Measurements from ENCODE around the gene TTBK2. TPM values are rescaled to one million over a fixed set of nuclear protein-coding genes. Genes with fewer than 3 reads are reported as not detected.

TTBK2 gene
- total RNA-seq, 2 experiments from 2014 or later: 17.2 to 17.7 TPM

DNA sequence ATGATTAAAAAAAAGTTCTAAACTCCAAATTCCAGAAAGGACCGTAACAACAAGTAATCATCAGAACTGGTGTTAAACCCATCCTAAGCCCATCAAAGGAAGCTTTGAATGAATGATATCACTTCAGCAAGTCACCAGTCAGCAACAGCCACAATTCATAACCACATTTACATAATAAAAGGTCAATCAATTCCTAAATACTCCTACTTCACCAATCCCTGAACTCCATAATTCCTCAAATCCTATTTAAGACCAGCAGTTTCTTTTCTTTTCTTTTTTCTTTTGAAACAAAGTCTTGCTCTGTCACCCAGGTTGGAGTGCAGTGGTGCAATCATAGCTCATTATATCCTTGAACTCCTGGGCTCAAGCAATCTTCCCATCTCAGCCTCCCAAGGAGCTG is 40.5 kb downstream of the TTBK2 start:
- H3K9me3 Mint-ChIP-seq: peaks cover 1% of the 10 kb centered on the region
- no peaks in the 10 kb centered on the region for H3K27me3 Mint-ChIP-seq
- POLR2A ChIA-PET: no interaction called here
- no peak overlapping the region for H3K27ac Mint-ChIP-seq
- DNase-seq (no peak), ATAC-seq (ENCODE audit: low read depth) (no peak)
- no peak overlapping the region for H3K4me3 Mint-ChIP-seq
- peaks cover 2% of the 10 kb centered on the region for H3K4me1 Mint-ChIP-seq
- peaks cover 4% of the 10 kb centered on the region for H3K36me3 Mint-ChIP-seq

DNA sequence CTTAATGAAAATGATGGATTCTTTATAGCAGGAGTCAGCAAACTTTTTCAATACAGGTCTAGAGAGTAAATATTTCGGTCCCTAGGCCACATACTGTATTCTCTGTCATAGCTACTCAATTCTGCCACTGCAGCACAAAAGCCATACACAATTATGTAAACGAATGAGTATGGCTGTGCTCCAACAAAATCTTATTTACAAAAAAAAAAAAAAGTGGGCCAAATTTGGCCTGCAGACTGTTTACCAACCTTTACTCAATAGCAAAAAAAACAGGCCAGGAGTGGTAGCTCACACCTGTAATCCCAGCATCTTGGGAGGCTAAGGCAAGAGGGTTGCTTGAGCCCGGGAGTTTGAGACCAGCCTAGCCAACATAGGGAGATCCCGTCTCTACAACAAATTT is 41.1 kb downstream of the TTBK2 start:
- peaks cover 1% of the 10 kb centered on the region for H3K9me3 Mint-ChIP-seq
- DNase-seq (no peak), ATAC-seq (ENCODE audit: low read depth) (no peak)
- POLR2A ChIA-PET: no interaction called here
- no peak overlapping the region for H3K4me3 Mint-ChIP-seq
- peaks cover 2% of the 10 kb centered on the region for H3K4me1 Mint-ChIP-seq
- peaks cover 4% of the 10 kb centered on the region for H3K36me3 Mint-ChIP-seq
- H3K27ac Mint-ChIP-seq: no peak overlapping the region
- no peaks in the 10 kb centered on the region for H3K27me3 Mint-ChIP-seq

DNA sequence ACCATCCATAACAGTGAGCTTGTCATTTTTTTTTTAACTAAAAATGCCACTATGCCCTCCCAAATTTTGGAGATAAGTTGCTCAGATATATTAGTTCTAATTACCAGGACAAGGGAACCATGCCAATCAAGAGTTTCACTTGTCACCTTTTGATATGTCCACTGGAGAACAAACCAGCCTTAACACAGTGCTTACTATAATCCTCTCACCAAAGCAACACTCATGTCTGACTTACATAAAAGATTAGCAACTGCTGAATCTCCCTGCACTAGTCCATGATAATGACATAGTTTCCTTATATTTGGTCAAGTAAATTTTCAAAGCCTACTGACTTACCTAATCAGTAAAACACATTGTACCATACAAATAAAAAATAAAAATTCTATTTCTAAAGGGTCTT is 44.4 kb downstream of the TTBK2 start:
- Mint-ChIP-seq H3K9me3 (no peaks in the 10 kb centered on the region), H3K4me3 (no peak overlapping the region), H3K27me3 (no peaks in the 10 kb centered on the region), H3K27ac (no peak overlapping the region), H3K4me1 (peaks cover 2% of the 10 kb centered on the region), H3K36me3 (peaks cover 4% of the 10 kb centered on the region)
- ATAC-seq (ENCODE audit: low read depth) (no peak), DNase-seq (no peak)
- POLR2A ChIA-PET: no interaction called here

DNA sequence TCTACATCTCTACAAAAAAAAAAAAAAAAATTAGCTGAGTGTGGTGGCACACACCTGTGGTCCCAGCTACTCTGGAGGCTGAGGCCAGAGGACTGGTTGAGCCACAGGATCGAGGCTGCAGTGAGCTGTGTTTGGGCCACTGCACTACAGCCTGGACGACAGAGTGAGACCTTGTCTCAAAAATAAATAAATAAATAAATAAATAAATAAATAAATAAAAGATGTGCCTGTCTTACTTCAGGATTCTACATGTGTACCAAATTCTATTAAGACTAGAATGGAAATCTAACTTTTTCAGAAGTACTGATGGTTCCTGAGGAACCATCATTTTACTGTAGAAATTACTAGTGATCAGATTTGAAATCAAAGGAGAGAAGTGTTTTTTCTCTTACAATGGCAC is 51.9 kb downstream of the TTBK2 start:
- no peak overlapping the region for H3K27ac Mint-ChIP-seq
- H3K36me3 Mint-ChIP-seq: peaks cover 3% of the 10 kb centered on the region
- no peak for ATAC-seq (ENCODE audit: low read depth)
- DNase-seq: no peak
- H3K27me3 Mint-ChIP-seq: no peaks in the 10 kb centered on the region
- H3K4me3 Mint-ChIP-seq: no peak overlapping the region
- POLR2A ChIA-PET: no interaction called here
- H3K4me1 Mint-ChIP-seq: no peaks in the 10 kb centered on the region
- H3K9me3 Mint-ChIP-seq: no peaks in the 10 kb centered on the region

DNA sequence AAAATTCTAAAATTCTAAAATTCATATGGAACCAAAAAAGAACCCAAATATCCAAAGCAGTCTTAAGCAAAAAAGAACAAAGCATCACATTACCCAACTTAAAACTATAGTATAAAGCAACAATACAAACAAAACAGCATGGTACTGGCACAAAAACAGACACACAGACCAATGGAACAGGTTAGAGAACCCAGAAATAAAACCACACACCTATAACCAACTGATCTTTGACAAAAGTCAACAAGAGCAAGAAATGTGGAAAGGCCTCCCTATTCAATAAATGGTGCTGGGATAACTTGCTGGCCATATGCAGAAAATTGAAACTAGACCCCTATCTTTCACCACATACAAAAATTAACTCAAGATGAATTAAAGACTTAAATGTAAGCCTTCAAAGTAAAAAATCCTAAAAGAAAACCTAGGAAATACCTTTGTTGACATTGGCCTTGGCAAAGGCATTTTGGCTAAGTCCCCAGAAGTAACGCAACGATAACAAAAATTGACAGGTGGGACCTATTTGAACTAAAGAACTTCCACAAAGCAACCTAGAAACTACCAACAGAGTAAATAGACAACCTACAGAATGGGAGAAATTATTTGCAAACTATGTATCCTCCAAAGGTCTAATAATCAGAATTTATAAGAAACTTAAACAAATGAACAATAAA is 56.9 kb downstream of the TTBK2 start:
- H3K27ac Mint-ChIP-seq: no peak overlapping the region
- POLR2A ChIA-PET: no interaction called here
- peaks cover 12% of the 10 kb centered on the region for H3K36me3 Mint-ChIP-seq

GRCh38 chr15:42858999-42859789 is 61.4 kb downstream of the TTBK2 start:
- H3K4me3 Mint-ChIP-seq: no peak overlapping the region
- no peak for DNase-seq
- POLR2A ChIA-PET: no interaction called here

More for the DNA sequence above, 56.9 kb downstream of the TTBK2 start:
- Mint-ChIP-seq H3K4me1 (no peaks in the 10 kb centered on the region), H3K27me3 (no peaks in the 10 kb centered on the region), H3K9me3 (no peaks in the 10 kb centered on the region), H3K4me3 (no peak overlapping the region)
- ATAC-seq (ENCODE audit: low read depth): no peak
- no peak for DNase-seq

DNA sequence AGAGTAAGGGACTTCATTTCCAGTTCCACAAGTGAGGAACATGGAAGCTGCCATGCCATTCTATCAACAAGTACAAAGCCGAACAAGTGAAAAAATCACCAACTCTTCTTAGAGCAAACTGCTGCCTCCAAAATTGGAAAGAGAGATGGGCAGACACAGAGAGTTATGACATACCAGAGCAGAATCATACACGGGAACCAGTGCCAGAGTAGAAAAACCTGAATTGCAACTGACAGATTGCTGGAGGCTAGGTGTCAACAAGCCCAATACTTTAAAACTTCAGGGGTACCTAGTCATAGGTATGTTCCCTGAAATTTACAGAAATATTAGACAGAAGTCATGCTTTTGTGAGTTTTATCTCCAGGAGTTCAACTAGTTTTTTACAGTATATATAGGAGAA is 62.0 kb downstream of the TTBK2 start:
- no peak for DNase-seq
- POLR2A ChIA-PET: no interaction called here
- Mint-ChIP-seq H3K36me3 (peaks cover 23% of the 10 kb centered on the region), H3K27ac (no peak overlapping the region), H3K27me3 (no peaks in the 10 kb centered on the region), H3K4me1 (no peaks in the 10 kb centered on the region), H3K4me3 (no peak overlapping the region), H3K9me3 (no peaks in the 10 kb centered on the region)
- no peak for ATAC-seq (ENCODE audit: low read depth)

More at GRCh38 chr15:42858999-42859789, 61.4 kb downstream of the TTBK2 start:
- peaks cover 23% of the 10 kb centered on the region for H3K36me3 Mint-ChIP-seq
- H3K9me3 Mint-ChIP-seq: no peaks in the 10 kb centered on the region
- no peak overlapping the region for H3K27ac Mint-ChIP-seq
- ATAC-seq (ENCODE audit: low read depth): no peak
- H3K4me1 Mint-ChIP-seq: no peaks in the 10 kb centered on the region
- H3K27me3 Mint-ChIP-seq: no peaks in the 10 kb centered on the region

GRCh38 chr15:42854576-42854975 is 66.0 kb downstream of the TTBK2 start:
- Mint-ChIP-seq H3K27ac (no peak overlapping the region), H3K27me3 (no peaks in the 10 kb centered on the region), H3K4me3 (no peak overlapping the region), H3K36me3 (peaks cover 13% of the 10 kb centered on the region), H3K4me1 (no peaks in the 10 kb centered on the region), H3K9me3 (no peaks in the 10 kb centered on the region)
- ATAC-seq (ENCODE audit: low read depth) (no peak), DNase-seq (no peak)
- POLR2A ChIA-PET: no interaction called here

DNA sequence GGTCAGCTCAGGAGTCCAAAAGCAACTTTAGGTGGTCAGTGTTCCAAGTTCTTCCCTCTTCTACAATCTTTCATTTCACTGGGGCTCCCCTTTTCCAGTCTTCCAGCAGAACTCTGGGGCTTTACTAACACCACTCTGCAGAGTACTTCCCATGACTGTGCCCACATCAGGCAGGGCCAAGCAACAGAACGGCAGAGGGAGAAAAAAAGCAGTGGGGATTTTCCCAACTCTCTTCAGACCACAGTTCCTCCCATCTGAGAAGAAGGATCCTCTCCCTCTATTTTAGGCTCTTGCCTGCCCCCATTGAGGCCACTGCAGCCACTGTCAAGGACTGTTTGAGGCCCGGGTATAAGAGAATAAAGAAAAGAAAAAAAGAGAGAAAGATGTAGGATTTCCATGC is 70.7 kb downstream of the TTBK2 start:
- no peak overlapping the region for H3K4me3 Mint-ChIP-seq
- ATAC-seq (ENCODE audit: low read depth): no peak
- no peaks in the 10 kb centered on the region for H3K9me3 Mint-ChIP-seq
- no peak for DNase-seq
- peaks cover 4% of the 10 kb centered on the region for H3K4me1 Mint-ChIP-seq
- POLR2A ChIA-PET: no interaction called here
- H3K27ac Mint-ChIP-seq: no peak overlapping the region
- no peaks in the 10 kb centered on the region for H3K36me3 Mint-ChIP-seq
- no peaks in the 10 kb centered on the region for H3K27me3 Mint-ChIP-seq

- peaks cover 4% of the 10 kb centered on the region for H3K4me1 Mint-ChIP-seq
- H3K9me3 Mint-ChIP-seq: no peaks in the 10 kb centered on the region
- no peak overlapping the region for H3K4me3 Mint-ChIP-seq
- ATAC-seq (ENCODE audit: low read depth) (no peak), DNase-seq (no peak)
- H3K36me3 Mint-ChIP-seq: no peaks in the 10 kb centered on the region
- no peaks in the 10 kb centered on the region for H3K27me3 Mint-ChIP-seq
- no peak overlapping the region for H3K27ac Mint-ChIP-seq
- POLR2A ChIA-PET: no interaction called here
Observed at GRCh38 chr15:42848846-42849245, 71.7 kb downstream of the TTBK2 start.

DNA sequence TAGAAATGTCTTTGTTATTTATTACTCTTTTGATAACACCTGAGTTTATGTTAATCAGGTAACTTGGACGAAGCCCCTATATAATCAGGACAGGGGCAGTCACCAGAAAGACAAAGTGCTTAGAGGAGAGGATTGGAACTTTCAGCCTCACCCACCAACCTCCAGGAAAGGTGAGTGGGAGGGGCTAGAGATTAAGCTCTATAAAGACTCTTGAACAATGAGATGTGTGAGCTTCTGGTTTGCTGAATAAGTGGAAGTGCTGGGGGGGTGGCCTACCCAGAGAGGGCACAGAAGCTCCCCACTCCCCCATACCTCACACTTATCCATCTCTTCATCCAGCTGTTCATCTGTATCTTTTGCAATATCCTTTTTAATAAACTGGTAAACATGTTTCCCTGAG is 73.9 kb downstream of the TTBK2 start:
- no peak overlapping the region for H3K4me3 Mint-ChIP-seq
- no peaks in the 10 kb centered on the region for H3K27me3 Mint-ChIP-seq
- H3K9me3 Mint-ChIP-seq: peaks cover 2% of the 10 kb centered on the region
- no peak overlapping the region for H3K27ac Mint-ChIP-seq
- POLR2A ChIA-PET: no interaction called here
- ATAC-seq (ENCODE audit: low read depth) (no peak), DNase-seq (no peak)
- H3K4me1 Mint-ChIP-seq: peaks cover 4% of the 10 kb centered on the region
- H3K36me3 Mint-ChIP-seq: no peaks in the 10 kb centered on the region

DNA sequence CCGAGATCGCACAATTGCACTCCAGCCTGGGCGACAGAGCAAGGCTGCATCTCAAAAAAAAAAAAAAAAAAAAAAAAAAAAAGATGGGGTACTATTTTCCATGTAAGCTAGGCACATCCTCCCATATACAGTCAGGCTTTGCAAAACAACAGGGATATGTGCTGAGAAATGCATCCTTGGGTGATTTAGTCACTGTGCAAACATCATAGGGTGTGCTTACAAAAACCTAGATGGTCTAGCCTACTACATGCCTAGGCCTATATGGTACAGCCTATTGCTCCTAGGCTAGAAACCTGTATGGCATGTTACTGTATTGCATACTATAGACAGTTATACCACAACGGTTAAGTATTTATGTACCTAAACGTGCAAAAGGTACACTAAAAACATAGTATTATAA is 75.0 kb downstream of the TTBK2 start:
- Mint-ChIP-seq H3K36me3 (no peaks in the 10 kb centered on the region), H3K9me3 (peaks cover 2% of the 10 kb centered on the region), H3K27me3 (no peaks in the 10 kb centered on the region), H3K4me1 (peaks cover 4% of the 10 kb centered on the region), H3K27ac (no peak overlapping the region), H3K4me3 (no peak overlapping the region)
- no peak for ATAC-seq (ENCODE audit: low read depth)
- POLR2A ChIA-PET: no interaction called here
- no peak for DNase-seq

DNA sequence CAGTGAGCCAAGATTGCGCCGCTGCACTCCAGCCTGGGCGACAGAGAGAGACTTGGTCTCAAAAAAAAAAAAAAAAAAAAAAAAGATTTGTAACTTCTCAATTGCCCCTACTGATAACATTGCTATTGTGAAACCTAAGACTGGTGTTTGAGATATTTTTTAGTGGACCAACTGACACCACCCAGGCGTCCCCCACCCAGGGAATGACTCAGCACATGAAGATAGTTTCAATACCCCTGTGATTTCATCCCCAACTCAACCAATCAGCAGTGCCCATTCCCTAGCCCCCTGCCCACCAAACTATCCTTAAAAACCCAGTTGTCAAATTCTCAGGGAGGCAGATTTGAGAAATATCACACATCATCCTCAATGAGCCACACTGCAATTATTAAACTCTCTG is 76.9 kb downstream of the TTBK2 start:
- peaks cover 2% of the 10 kb centered on the region for H3K9me3 Mint-ChIP-seq
- no peak overlapping the region for H3K4me3 Mint-ChIP-seq
- no peak overlapping the region for H3K27ac Mint-ChIP-seq
- DNase-seq (no peak), ATAC-seq (ENCODE audit: low read depth) (no peak)
- H3K36me3 Mint-ChIP-seq: no peaks in the 10 kb centered on the region
- POLR2A ChIA-PET: no interaction called here
- no peaks in the 10 kb centered on the region for H3K27me3 Mint-ChIP-seq
- no peaks in the 10 kb centered on the region for H3K4me1 Mint-ChIP-seq

DNA sequence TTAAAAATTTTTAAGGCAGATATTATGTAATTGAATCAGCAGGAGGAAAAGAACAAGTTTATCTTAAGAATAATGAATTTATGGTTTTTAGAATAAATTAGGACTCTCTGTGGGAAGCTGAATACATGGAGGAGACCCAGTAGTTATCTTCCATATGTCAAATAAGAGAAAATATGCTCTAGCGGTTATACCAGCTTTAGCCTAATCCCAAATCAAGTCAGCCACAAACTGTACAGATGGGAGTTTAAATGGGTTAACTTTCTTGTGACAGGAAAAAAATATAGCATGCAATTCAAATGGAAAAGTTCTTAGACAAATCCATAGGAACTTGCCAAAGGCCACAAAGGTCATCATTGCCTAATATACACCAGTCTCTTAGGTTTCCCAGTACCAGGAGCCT is 84.3 kb downstream of the TTBK2 start:
- Mint-ChIP-seq H3K9me3 (no peaks in the 10 kb centered on the region), H3K4me3 (no peak overlapping the region), H3K27me3 (no peaks in the 10 kb centered on the region), H3K4me1 (no peaks in the 10 kb centered on the region), H3K27ac (no peak overlapping the region), H3K36me3 (no peaks in the 10 kb centered on the region)
- POLR2A ChIA-PET: no interaction called here
- ATAC-seq (ENCODE audit: low read depth) (no peak), DNase-seq (no peak)
